Lower lobe of right lung (tissue), 2 donors: Measurements from ENCODE around the gene CNGA3. TPM values are rescaled to one million over a fixed set of nuclear protein-coding genes. Genes with fewer than 3 reads are reported as not detected.
"Not testable (repeated sequence)": the region's sequence is repeated elsewhere in the genome, so short reads cannot be mapped to it uniquely, and the experiment has no call there.

ENCODE experiments used
- ATAC-seq, 2 donors: fragments of 200-7000 bp; cut with Tn5 transposase; one replicate each; pipeline ENCODE4 v1.9.1; 2020 to 2022; ENCODE audit warnings: mild to moderate bottlenecking in 2 of 2, moderate library complexity in 2 of 2
- DNase-seq: peaks from one replicate; pipeline ENCODE4 v3.0.0-alpha.2; 2020
- H3K27ac ChIP-seq: fragments of 200-600 bp; one replicate; pipeline ENCODE4 v1.8.0; 2022
- H3K27me3 ChIP-seq: fragments of 200-600 bp; one replicate; pipeline ENCODE4 v1.8.0; 2022; ENCODE audit warnings: low read depth
- H3K36me3 ChIP-seq: fragments of 200-600 bp; one replicate; pipeline ENCODE4 v1.8.0; 2022; ENCODE audit warnings: mild to moderate bottlenecking
- H3K4me1 ChIP-seq: fragments of 200-600 bp; one replicate; pipeline ENCODE4 v1.8.0; 2022
- H3K4me3 ChIP-seq: fragments of 200-600 bp; one replicate; pipeline ENCODE4 v1.8.0; 2022; ENCODE audit warnings: mild to moderate bottlenecking
- H3K9me3 ChIP-seq: fragments of 200-600 bp; one replicate; pipeline ENCODE4 v1.8.0; 2022
- intact Hi-C: fragments of 100-400 bp; cut with DNase I; formaldehyde crosslinking; loops from one replicate; pipeline ENCODE4 v1.11.0; 2022
- total RNA-seq: library from RNA; stranded (reverse); fragmentation: NEBNext Ultra II Directional; extraction: Animal tissue kit (Norgen Biotek cat#: 25700); gene quantifications from one replicate; pipeline ENCODE4 v1.2.1, GENCODE V29; 2021
- TF ChIP-seq, protein P1 (sequence below): fragments of 200-600 bp; IDR thresholded peaks from one replicate; pipeline ENCODE4 v1.8.0; 2022; ENCODE audit warnings: antibody characterized with exemption, mild to moderate bottlenecking
- donor health status: DM: no; HTN: yes; CAD: no; lungs with severe emphysema.

Gene CNGA3
- total RNA-seq, 1 donor from 2014 or later = 0.18 TPM

DNA sequence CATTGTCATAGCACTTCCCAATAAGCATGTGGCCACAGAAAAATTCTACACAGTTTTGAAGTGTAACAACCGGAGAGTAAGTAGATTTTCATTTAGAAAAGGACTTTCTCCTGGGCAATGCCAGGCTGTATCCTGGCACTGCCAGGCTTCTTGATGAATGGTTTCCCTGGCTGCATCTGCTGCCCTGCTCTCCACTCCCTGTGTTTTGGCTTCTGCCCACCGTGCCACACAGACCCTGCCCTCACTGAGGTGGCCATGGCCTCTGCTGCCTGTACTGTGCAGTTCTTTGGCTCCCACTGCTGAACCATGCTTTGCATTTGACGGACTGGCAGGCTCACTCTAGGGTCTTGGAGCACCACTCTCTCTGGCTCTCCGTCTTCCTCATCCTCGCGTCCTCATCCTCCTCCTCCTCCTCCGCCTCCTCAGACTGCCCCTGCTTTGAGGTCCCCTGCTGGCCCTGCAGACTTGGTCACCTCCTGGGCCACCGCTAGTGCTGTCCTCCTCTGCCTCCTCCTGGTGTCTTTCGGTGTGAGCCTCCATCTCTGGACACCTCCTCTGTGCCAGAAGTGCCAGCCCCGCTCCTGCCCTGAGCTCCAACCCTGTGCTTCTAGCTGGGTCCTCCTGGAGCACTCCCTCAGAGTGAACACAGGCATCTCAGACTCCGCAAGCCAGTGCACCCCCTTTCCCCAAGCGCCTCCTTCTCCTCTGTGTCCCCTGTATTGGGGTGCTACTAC is 45.9 kb upstream of the CNGA3 start:
- ATAC-seq (no peak), DNase-seq (no peak)
- Histone ChIP-seq H3K9me3 (no peaks in the 10 kb centered on the region), H3K4me1 (no peaks in the 10 kb centered on the region), H3K4me3 (no peak overlapping the region), H3K27me3 (no peaks in the 10 kb centered on the region), H3K36me3 (no peaks in the 10 kb centered on the region), H3K27ac (no peak overlapping the region)
- intact Hi-C loops = no loop called here
- TF ChIP-seq, protein P1, sequence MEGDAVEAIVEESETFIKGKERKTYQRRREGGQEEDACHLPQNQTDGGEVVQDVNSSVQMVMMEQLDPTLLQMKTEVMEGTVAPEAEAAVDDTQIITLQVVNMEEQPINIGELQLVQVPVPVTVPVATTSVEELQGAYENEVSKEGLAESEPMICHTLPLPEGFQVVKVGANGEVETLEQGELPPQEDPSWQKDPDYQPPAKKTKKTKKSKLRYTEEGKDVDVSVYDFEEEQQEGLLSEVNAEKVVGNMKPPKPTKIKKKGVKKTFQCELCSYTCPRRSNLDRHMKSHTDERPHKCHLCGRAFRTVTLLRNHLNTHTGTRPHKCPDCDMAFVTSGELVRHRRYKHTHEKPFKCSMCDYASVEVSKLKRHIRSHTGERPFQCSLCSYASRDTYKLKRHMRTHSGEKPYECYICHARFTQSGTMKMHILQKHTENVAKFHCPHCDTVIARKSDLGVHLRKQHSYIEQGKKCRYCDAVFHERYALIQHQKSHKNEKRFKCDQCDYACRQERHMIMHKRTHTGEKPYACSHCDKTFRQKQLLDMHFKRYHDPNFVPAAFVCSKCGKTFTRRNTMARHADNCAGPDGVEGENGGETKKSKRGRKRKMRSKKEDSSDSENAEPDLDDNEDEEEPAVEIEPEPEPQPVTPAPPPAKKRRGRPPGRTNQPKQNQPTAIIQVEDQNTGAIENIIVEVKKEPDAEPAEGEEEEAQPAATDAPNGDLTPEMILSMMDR = no peak

DNA sequence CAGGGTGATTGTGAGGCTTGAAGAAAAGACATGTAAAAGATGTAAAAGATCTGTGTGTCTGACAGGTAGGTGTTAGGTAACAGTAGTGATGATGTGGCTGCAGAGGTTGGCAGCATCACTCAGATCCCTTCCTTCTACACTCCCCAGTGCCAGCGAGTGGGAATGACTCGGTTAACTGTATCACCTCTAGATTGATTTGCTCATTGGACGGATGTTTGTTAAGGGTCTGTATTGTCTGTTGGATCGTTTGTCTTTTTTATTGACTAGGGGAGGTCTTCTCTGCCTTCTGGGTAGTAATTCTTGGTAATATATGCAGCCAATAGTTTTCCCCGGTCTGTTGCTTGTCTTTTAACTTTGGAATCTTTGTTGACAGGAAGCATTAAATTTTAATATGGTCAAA is 44.8 kb upstream of the CNGA3 start:
- no peaks in the 10 kb centered on the region for H3K9me3 ChIP-seq
- TF ChIP-seq, protein P1 = no peak
- H3K27ac ChIP-seq = no peak overlapping the region
- ATAC-seq = no peak
- intact Hi-C loops = no loop called here
- DNase-seq = no peak
- H3K27me3 ChIP-seq = no peaks in the 10 kb centered on the region
- H3K36me3 ChIP-seq = no peaks in the 10 kb centered on the region
- no peak overlapping the region for H3K4me3 ChIP-seq
- H3K4me1 ChIP-seq = no peaks in the 10 kb centered on the region

DNA sequence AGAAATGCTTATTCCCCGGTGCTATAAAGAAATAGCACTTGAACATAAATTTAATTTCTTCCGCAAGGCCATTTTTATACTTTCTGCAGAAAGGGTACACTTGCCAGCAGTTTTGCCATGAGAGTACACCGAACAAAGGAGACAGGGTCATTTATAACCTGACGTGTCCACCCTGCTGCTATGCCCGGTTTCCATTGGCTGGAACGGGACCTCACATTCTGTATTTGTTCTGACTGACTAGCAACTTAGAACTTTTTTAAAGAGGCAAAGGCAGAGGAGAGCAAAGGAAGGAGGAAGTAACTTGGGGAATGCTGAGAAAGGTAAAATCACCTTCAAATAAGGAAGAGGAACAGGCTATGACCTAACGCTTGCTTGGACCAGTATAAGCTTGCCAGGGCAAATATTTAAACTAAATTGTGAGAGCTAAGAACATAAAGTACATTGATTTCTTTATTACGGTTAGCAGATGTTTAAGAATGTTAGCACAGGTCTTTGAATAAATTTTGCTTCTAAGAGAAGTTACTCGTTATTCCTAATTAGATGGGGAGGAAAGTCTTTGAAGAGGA is 39.0 kb upstream of the CNGA3 start:
- H3K27me3 ChIP-seq, H3K27ac ChIP-seq, DNase-seq, H3K4me1 ChIP-seq, H3K36me3 ChIP-seq, H3K9me3 ChIP-seq, H3K4me3 ChIP-seq, ATAC-seq, intact Hi-C loops: not testable (repeated sequence)

DNA sequence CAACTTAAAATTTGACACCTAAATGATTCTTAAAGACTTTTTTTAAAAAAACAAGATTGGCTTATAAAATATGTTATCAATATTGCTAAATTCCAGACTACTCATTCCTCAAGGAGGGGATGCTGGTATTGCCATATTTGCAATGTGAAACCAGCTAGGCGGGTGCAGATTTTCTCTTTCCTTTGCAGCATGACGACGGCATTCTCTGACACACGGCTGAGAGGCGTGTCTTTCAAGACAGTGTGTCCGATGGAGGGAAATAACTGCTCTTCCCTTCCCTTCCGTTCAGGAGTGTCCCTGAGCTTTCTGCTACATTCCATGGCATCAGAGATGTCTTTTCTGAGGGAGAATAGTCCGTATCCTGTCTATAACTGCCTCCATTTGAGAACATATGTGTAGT is 38.2 kb upstream of the CNGA3 start:
- no peaks in the 10 kb centered on the region for H3K9me3 ChIP-seq
- no peaks in the 10 kb centered on the region for H3K36me3 ChIP-seq
- DNase-seq (no peak), ATAC-seq (peak in 1 of 2 donors; percentile 45)
- no peak overlapping the region for H3K4me3 ChIP-seq
- no peaks in the 10 kb centered on the region for H3K4me1 ChIP-seq
- TF ChIP-seq, protein P1 = no peak
- intact Hi-C loops = no loop called here
- H3K27me3 ChIP-seq = peaks cover 11% of the 10 kb centered on the region
- H3K27ac ChIP-seq = no peak overlapping the region

DNA sequence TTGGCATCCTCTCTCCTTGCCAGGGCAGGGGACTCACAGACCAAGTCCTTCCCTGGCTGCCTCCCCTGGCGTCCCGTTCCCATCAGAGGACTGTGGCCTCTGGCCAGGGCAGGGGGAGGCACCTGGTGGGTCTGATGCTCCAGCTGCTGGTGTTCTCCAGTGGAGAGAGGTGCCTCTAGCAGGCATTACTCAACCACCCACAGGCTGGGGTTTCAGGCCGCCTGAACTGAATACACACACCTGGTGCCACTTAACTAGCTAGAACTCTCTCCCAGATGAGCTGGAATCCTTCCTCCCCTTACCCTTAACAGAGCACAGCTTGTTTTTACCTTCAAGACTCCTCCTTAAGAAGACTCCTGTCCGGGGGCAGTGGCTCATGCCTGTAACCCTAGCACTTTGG is 37.7 kb upstream of the CNGA3 start:
- ATAC-seq = peak; percentile 40 to 45
- H3K36me3 ChIP-seq = no peaks in the 10 kb centered on the region
- no peak overlapping the region for H3K27ac ChIP-seq
- no peaks in the 10 kb centered on the region for H3K4me1 ChIP-seq
- peaks cover 11% of the 10 kb centered on the region for H3K27me3 ChIP-seq
- no peak overlapping the region for H3K4me3 ChIP-seq
- no peaks in the 10 kb centered on the region for H3K9me3 ChIP-seq
- intact Hi-C loops = no loop called here
- no peak for DNase-seq
- TF ChIP-seq, protein P1 = no peak

DNA sequence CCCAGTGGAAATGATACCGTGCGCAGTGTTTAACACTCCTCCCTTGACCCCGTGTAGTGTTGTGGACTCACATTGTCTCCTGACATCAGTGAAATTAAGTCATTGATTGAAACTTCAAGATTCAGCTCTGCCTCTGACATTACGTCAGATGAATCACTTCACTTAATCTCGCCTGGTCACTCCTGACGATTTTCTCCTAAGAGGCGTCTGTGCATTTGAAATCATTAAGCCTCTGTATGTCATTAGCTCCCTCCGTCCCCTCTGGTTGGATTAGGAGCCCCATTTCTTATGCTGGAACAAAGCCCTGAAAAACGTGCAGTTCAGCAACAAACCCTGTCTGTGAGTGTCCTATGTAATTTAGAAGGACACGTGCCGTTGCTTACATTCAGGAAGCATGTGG is 36.7 kb upstream of the CNGA3 start:
- intact Hi-C loops = no loop called here
- TF ChIP-seq, protein P1 = no peak
- no peak for ATAC-seq
- no peak overlapping the region for H3K27ac ChIP-seq
- no peaks in the 10 kb centered on the region for H3K36me3 ChIP-seq
- no peak for DNase-seq
- H3K9me3 ChIP-seq = no peaks in the 10 kb centered on the region
- H3K4me3 ChIP-seq = no peak overlapping the region
- no peaks in the 10 kb centered on the region for H3K4me1 ChIP-seq
- peaks cover 11% of the 10 kb centered on the region for H3K27me3 ChIP-seq
